GM23338 (cell line): Measurements from ENCODE around the gene UBTD1.

Experiments
- CTCF ChIP-seq, 2 experiments: fragments of 200-600 bp in 1 of 2; sonication (generic) in 1 of 2; conservative IDR thresholded peaks; 2 replicates each; pipeline versions ENCODE4 v1.5.1 to v1.6.1; 2016 to 2017; ENCODE audit warnings: antibody characterized with exemption in 2 of 2, low read depth in 2 of 2, mild to moderate bottlenecking in 2 of 2, moderate library complexity in 1 of 2
- EZH2 ChIP-seq: fragments of 200-600 bp; sonication (generic); IDR thresholded peaks from one replicate; pipeline ENCODE4 v1.8.0; 2017; ENCODE audit warnings: antibody characterized with exemption, mild to moderate bottlenecking, low read depth; ENCODE audit not compliant: unreplicated experiment

GRCh38 chr10:97563337-97563736 is 64.6 kb downstream of the UBTD1 start:
- TF ChIP-seq CTCF (conservative IDR thresholded peaks at IDR 0.05; ENCODE audit: low read depth in 2 of 2) = no peak
- no peak for TF ChIP-seq EZH2
